ENCODE results near the gene LEMD3. TPM values are rescaled to one million over a fixed set of nuclear protein-coding genes. Genes with fewer than 3 reads are reported as not detected.
A peak's percentile ranks its signal among the peaks of the same experiment; 100 is the strongest.

The LEMD3 gene
- total and polyA plus RNA-seq, 5 experiments from 2014 or later = 28.2 to 62.9 (median 31.5) TPM

GRCh38 chr12:65147312-65147905, 22.0 kb upstream of the LEMD3 start:
- Mint-ChIP-seq H3K27ac (no peak overlapping the region), H3K4me1 (no peaks in the 10 kb centered on the region), H3K9me3 (no peaks in the 10 kb centered on the region), H3K36me3 (no peaks in the 10 kb centered on the region), H3K27me3 (peaks cover 10 to 26% (median 16%) of the 10 kb centered on the region in 5 donors), H3K4me3 (no peak overlapping the region)
- POLR2A ChIA-PET = no interaction called here
- DNase-seq = no peak
- no peak for ATAC-seq

- no peaks in the 10 kb centered on the region for H3K36me3 Mint-ChIP-seq
- no peaks in the 10 kb centered on the region for H3K9me3 Mint-ChIP-seq
- ATAC-seq (no peak), DNase-seq (no peak)
- POLR2A ChIA-PET = no interaction called here
- no peak overlapping the region for H3K4me3 Mint-ChIP-seq
- peaks cover 3 to 14% (median 10%) of the 10 kb centered on the region in 4 donors for H3K4me1 Mint-ChIP-seq
- H3K27ac Mint-ChIP-seq = no peak overlapping the region
- H3K27me3 Mint-ChIP-seq = peaks cover 11 to 24% (median 16%) of the 10 kb centered on the region in 5 donors
These were observed 17.4 kb upstream of the LEMD3 start for GRCh38 chr12:65152012-65152411.

GRCh38 chr12:65152596-65152995, 16.8 kb upstream of the LEMD3 start:
- peaks cover 3 to 16% (median 11%) of the 10 kb centered on the region in 4 donors for H3K4me1 Mint-ChIP-seq
- peaks cover 11 to 24% (median 16%) of the 10 kb centered on the region in 5 donors for H3K27me3 Mint-ChIP-seq
- H3K9me3 Mint-ChIP-seq = no peaks in the 10 kb centered on the region
- H3K36me3 Mint-ChIP-seq = no peaks in the 10 kb centered on the region
- H3K27ac Mint-ChIP-seq = no peak overlapping the region
- DNase-seq (no peak), ATAC-seq (no peak)
- POLR2A ChIA-PET = no interaction called here
- H3K4me3 Mint-ChIP-seq = no peak overlapping the region

- POLR2A ChIA-PET = interaction anchor here (3.4 kb wide), 1 partner anchor 13 kb away, joined by 19 read pairs; the partner anchor contains the start of gene LEMD3
- ATAC-seq (no peak), DNase-seq (no peak)
- Mint-ChIP-seq H3K36me3 (no peaks in the 10 kb centered on the region), H3K4me3 (no peak overlapping the region), H3K9me3 (no peaks in the 10 kb centered on the region), H3K4me1 (peaks cover 3 to 16% (median 11%) of the 10 kb centered on the region in 4 donors), H3K27me3 (peaks cover 7 to 26% (median 16%) of the 10 kb centered on the region in 5 donors), H3K27ac (peak overlapping the region in 2 of 10 donors; percentile 21 to 43)
These were observed 13.6 kb upstream of the LEMD3 start for GRCh38 chr12:65155784-65156183.

GRCh38 chr12:65156366-65156841, 13.0 kb upstream of the LEMD3 start:
- Mint-ChIP-seq H3K27me3 (peaks cover 7 to 26% (median 17%) of the 10 kb centered on the region in 5 donors), H3K9me3 (no peaks in the 10 kb centered on the region), H3K4me1 (peaks cover 3 to 16% (median 11%) of the 10 kb centered on the region in 4 donors), H3K36me3 (no peaks in the 10 kb centered on the region), H3K27ac (peak overlapping the region in 5 of 10 donors; percentile 18 to 65 (median 46)), H3K4me3 (peak overlapping the region in 8 of 10 donors; percentile 10 to 43 (median 24))
- ATAC-seq (peak; percentile 37 to 54), DNase-seq (peak in 3 of 10 donors; percentile 13 to 39 (median 25))
- POLR2A ChIA-PET = interaction anchor here (3.4 kb wide), 1 partner anchor 13 kb away, joined by 19 read pairs; the partner anchor contains the start of gene LEMD3

- Mint-ChIP-seq H3K27ac (peak overlapping the region in 2 of 10 donors; percentile 27 to 46), H3K27me3 (peaks cover 9 to 26% (median 15%) of the 10 kb centered on the region in 5 donors), H3K36me3 (no peaks in the 10 kb centered on the region), H3K4me3 (peak overlapping the region in 1 of 10 donors; percentile 37), H3K4me1 (peaks cover 3 to 16% (median 11%) of the 10 kb centered on the region in 4 donors), H3K9me3 (no peaks in the 10 kb centered on the region)
- no peak for DNase-seq
- POLR2A ChIA-PET = interaction anchor here (3.4 kb wide), 1 partner anchor 12 kb away, joined by 19 read pairs; the partner anchor contains the start of gene LEMD3
- ATAC-seq = no peak
These were observed 12.3 kb upstream of the LEMD3 start for GRCh38 chr12:65157091-65157490.

- no peaks in the 10 kb centered on the region for H3K9me3 Mint-ChIP-seq
- POLR2A ChIA-PET = no interaction called here
- no peak overlapping the region for H3K27ac Mint-ChIP-seq
These were observed 6.8 kb upstream of the LEMD3 start for GRCh38 chr12:65162609-65163008.

DNA sequence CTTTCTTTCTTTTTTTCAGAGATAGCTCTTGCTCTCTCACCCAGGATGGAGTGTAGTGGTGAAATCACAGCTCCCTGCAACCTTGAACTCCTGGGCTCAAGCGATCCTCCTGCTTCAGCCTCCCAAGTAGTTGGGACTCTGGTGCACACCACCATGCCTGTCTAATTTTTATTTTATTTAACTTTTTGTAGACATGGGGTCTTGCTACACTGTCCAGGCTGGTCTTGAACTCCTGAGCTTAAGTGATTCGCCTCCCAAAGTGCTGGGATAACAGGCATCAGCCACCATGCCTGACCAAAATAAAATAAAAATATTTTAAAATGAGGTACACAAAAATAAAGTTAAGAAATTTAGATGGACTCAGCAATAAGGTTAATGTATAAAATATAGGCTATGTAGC, 5.1 kb upstream of the LEMD3 start:
- Mint-ChIP-seq H3K9me3 (no peaks in the 10 kb centered on the region), H3K36me3 (no peaks in the 10 kb centered on the region), H3K27ac (no peak overlapping the region), H3K4me1 (peaks cover 2 to 5% (median 3%) of the 10 kb centered on the region in 4 donors), H3K27me3 (peaks cover 10 to 44% (median 30%) of the 10 kb centered on the region in 5 donors), H3K4me3 (no peak overlapping the region)
- no peak for DNase-seq
- no peak for ATAC-seq
- POLR2A ChIA-PET = no interaction called here

More at GRCh38 chr12:65162609-65163008, 6.8 kb upstream of the LEMD3 start:
- DNase-seq (no peak), ATAC-seq (no peak)
- Mint-ChIP-seq H3K4me3 (no peak overlapping the region), H3K36me3 (no peaks in the 10 kb centered on the region), H3K27me3 (peaks cover 10 to 44% (median 30%) of the 10 kb centered on the region in 5 donors), H3K4me1 (no peaks in the 10 kb centered on the region)

GRCh38 chr12:65164774-65165173, 4.6 kb upstream of the LEMD3 start:
- POLR2A ChIA-PET = no interaction called here
- no peaks in the 10 kb centered on the region for H3K36me3 Mint-ChIP-seq
- H3K4me1 Mint-ChIP-seq = peaks cover 3 to 7% (median 6%) of the 10 kb centered on the region in 4 donors
- H3K27me3 Mint-ChIP-seq = peaks cover 10 to 41% (median 27%) of the 10 kb centered on the region in 5 donors
- H3K4me3 Mint-ChIP-seq = no peak overlapping the region
- H3K27ac Mint-ChIP-seq = no peak overlapping the region
- H3K9me3 Mint-ChIP-seq = no peaks in the 10 kb centered on the region
- DNase-seq = no peak
- no peak for ATAC-seq

DNA sequence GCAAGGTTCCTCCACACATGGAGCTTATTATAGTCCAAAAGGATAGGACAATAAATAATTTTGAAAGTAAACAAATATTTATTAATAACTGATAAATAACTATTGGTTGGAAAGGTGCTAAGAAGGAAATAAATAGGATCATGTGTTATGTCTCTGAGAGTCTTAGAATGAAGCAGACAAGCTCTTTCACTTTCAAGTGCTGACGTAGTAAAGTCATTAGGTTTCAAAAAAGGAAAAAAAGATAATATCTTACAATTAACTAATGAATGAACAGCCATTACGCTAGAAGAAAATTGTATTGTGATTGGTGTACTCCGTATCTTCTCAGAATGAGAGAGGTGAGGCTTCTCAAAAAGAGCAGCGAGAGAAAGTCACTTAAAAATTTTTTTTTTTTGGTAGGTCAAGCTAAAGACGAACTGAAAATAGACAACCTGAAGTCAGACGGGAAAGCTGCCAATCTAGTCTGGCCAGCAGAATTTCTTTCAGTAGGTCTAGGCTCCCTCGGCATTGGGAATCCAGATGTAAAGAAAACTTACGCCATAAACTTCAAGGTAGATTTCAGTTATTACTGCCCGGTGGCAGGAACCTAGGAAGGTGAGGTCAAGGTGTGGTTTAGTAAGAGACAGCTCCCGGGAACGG, 583 bp upstream of the LEMD3 start:
- POLR2A ChIA-PET = interaction anchor here (0.7 to 2.2 kb wide), 11 partner anchors 11 to 1133 kb away, joined by 3 to 19 read pairs (median 5); partner anchors contain the start of gene HELB
- peak in 1 of 10 donors; percentile 9 for DNase-seq
- Mint-ChIP-seq H3K27ac (peak overlapping the region; percentile 97 to 100 (median 100)), H3K36me3 (peaks cover 0 to 11% (median 0%) of the 10 kb centered on the region in 3 donors), H3K27me3 (peaks cover 0 to 6% (median 1%) of the 10 kb centered on the region in 5 donors), H3K9me3 (no peaks in the 10 kb centered on the region), H3K4me3 (peak overlapping the region; percentile 92 to 100 (median 100)), H3K4me1 (peaks cover 18 to 36% (median 33%) of the 10 kb centered on the region in 4 donors)
- ATAC-seq = no peak

- Mint-ChIP-seq H3K9me3 (no peaks in the 10 kb centered on the region), H3K27ac (peak overlapping the region; percentile 67 to 99 (median 94)), H3K36me3 (peaks cover 0 to 11% (median 0%) of the 10 kb centered on the region in 3 donors), H3K4me1 (peaks cover 18 to 37% (median 34%) of the 10 kb centered on the region in 4 donors), H3K27me3 (peaks cover 0 to 6% (median 0%) of the 10 kb centered on the region in 5 donors), H3K4me3 (peak overlapping the region; percentile 88 to 100 (median 92))
- DNase-seq = peak; percentile 38 to 78 (median 50)
- POLR2A ChIA-PET = interaction anchor here (1.0 to 2.2 kb wide), 8 partner anchors 8 to 1132 kb away, joined by 3 to 19 read pairs (median 5); partner anchors contain the start of gene HELB
- peak; percentile 19 to 28 for ATAC-seq
These were observed 962 bp downstream of the LEMD3 start for GRCh38 chr12:65170209-65170881.

DNA sequence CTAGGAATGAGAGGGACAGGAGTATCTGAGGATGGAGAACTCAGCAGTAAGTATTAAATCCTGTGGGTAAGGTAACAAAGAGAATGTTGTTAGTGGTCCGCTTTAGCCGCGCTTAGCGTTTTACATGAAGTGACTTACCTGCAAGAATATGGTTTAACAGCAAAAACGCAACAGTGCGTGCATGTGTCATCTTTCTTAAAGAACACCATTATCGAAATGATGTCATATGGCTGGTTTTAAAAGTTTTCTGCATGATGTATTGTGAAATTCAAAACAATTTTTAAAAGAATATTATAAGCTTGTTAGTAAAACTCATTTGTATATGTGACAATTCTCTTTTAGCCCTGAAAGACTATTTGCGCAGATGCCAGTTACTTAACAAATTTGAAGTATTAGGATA, 1.7 kb downstream of the LEMD3 start:
- Mint-ChIP-seq H3K27ac (peak overlapping the region; percentile 67 to 99 (median 94)), H3K27me3 (peaks cover 0 to 2% (median 0%) of the 10 kb centered on the region in 5 donors), H3K36me3 (peaks cover 0 to 11% (median 0%) of the 10 kb centered on the region in 3 donors), H3K4me1 (peaks cover 18 to 37% (median 34%) of the 10 kb centered on the region in 4 donors), H3K9me3 (no peaks in the 10 kb centered on the region), H3K4me3 (peak overlapping the region; percentile 88 to 100 (median 92))
- DNase-seq (no peak), ATAC-seq (no peak)
- POLR2A ChIA-PET = interaction anchor here (1.9 kb wide), 1 partner anchor 14 kb away, joined by 5 read pairs; no protein-coding TSS in a partner anchor
